Activated CD8-positive, alpha-beta memory T cell treated with anti-CD3 and anti-CD28 coated beads for 4 hours (primary cell): ENCODE results near the gene DBI.

Experiments
- DNase-seq, 2 donors: peaks; one replicate each; pipeline ENCODE4 v3.0.0-alpha.2; 2020; ENCODE audit warnings: low read depth in 2 of 2

DBI gene

DNA sequence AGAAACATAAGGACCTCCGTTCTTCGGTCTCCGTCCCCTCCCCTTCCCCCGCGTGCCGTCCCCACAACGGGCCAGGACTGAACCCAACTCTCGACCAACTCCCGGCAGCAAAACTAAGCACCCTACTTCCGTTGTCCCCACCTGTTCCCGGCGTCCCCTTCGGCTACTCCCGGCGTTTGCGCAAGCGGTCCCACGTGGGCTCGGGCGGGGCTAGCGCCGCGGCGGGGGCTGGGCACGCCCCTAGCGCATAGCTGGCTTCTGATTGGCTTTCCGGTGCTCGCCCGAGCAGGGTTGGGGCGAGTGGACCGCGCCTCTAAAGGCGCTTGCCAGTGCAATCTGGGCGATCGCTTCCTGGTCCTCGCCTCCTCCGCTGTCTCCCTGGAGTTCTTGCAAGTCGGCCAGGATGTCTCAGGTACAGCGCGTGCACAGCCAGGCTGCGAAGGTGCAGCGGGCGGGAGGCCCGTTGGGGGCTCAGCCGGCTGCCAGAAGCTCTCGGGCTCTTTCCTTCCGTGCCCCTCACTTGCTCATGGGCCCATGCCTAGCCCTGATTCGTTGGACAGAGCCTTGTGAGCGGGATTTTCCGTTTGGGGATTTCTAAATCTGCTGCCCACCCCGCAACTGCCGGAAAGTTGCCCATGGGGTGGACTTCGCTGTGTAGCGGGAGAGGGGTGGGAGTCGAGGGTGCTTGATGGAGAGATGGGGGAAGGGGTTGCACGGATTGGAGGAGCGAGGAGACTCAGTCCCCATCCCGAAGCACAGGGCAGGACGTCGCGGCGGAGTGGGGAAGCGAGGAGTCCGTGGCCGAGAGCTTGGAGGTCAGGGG lies at the start of gene DBI, which contains the start of gene C2orf76:
DBI (plus strand) TSS at position 329 of the 823 bp plus-strand sequence; CDS start at position 404, 75 bp downstream.
C2orf76 (minus strand) TSS at position 186 of the 823 bp plus-strand sequence. CDS start 26,875 bp downstream, outside the sequence.
- peak; percentile 82 to 83 for DNase-seq

DNA sequence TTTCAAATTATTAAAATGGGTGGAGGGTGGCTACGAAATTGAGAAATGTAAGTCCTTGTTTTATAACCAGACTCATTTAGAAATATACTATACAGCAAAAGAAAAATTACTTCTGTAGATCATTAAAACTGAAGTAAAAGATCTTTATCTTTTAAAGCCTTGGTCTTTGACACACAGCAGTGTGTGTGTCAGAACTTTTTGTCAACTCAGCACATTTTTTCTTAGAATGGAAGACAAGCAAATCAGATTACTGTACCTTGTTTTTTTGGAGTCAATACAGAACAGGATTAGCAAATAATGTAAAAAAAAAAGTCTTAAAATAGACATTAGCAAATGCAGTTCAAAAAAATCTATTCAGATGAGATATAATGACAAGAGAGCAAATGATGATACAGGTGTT lies 49.2 kb upstream of the DBI start:
- no peak for DNase-seq

DNA sequence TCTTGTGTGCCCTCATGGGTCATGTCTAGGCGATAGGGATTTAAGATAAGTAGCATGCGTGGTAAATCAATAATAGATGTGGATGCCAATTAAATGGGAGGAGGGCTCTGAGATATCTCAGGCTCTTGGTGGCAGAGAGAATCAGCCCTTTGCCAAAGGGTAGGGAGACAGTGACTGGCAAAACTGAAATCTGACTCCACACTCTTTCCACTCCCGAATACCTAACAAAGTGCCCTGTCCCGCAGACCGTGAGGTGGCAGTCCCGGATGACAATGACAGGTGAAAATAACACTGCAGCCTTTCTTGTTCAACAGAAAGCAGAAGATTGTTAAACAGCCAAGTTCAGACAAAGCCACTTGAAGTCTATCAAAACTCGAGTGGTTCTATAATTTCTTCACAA lies 47.2 kb upstream of the DBI start:
- DNase-seq, result no peak

DNA sequence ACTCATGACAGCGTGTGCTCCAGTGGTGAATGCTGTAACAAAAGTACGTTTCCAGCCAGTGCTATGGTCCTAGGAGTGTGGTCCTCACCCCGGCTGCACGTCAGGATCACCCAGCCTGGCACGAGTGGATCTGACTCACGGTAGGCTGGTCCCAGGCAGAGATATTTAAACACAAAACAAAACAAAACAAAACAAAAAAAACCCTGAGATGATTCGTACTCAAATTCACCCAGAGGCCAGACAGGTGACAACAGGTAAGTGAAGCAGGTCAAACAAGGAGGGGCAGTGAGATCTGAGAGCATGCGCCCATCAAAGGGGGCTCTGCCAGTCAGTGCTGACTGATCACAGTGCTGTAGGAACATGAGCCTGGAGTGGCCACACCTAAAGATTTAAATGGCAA lies 43.3 kb upstream of the DBI start:
- no peak for DNase-seq

DNA sequence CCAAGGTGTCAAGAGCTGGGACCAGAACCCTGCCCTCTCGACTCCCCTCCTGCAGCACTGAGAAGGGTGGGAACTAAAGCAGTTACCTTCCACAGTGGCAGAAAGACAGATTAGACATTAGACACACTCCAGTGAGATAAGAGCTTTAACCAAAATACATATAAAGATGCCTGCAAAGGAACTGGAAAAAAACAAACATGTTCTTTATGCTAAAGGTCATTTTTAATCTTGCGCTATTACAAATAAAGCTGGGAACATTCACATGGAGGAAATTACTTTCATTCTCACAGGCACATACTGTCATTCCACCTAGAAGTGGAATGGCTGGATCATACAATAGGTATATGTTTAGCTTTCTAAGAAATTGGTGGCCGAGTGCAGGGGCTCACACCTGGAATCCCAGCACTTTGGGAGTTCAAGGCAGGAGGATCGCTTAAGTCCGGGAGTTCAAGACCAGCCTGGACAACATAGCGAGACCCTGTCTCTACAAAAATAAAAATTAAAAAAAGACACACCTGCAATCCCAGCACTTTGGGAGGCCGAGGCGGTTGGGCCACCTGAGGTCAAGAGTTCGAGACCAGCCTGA lies 42.0 kb upstream of the DBI start:
- no peak for DNase-seq

DNA sequence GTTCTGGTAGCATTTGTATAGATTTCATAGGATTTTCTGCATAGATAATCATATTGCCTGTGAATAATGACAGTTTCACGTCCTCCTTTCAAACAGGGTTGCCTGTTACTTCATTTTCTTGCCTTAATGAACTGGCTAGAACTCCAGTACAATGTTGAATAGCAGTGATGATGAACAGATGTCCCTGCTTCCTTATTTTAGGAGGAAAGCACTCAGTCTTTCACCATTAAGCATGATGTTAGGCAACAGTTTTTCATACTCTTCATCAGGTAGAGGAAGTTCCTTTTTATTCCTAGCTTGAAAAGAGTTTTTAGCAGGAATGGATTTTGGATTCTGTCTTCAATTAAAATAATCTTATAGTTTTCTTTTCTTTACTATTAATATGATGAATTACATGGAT lies 39.8 kb upstream of the DBI start:
- no peak for DNase-seq

DNA sequence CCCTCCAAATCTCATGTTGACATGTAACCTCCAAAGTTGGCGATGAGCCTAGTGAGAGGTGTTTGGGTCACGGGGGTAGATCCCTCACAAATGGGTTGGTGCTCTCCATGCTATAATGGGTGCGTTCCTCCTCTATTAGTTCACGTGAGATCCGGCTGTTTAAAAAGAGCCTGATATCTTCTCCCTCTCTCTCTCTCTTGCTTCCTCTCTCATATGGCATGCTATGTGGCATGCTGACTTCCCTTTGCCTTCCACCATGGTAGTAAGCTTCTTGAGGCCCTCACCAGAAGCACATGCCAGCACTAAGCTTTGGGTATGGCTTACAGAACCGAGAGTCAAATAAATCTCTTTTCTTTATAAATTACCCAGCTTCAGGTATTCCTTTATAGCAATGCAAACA lies 39.3 kb upstream of the DBI start:
- no peak for DNase-seq

DNA sequence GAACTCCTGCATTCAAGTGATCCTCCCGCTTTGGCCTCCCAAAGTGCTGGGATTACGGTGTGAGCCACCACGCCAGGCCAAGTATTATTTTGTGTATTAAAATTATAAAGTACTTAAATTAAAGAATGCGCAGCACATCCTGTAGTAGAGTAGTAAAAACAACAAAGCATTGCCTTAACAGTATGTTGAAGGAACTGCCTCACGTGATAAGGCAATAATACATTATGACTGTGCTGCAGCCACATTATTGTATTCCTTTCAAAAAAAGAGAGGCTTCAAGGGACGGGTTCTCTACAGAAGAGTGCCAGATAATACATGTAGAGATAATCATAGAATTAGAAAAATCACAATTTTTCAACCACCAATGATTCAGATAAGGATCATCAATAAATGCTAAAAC lies 33.8 kb upstream of the DBI start:
- no peak for DNase-seq

DNA sequence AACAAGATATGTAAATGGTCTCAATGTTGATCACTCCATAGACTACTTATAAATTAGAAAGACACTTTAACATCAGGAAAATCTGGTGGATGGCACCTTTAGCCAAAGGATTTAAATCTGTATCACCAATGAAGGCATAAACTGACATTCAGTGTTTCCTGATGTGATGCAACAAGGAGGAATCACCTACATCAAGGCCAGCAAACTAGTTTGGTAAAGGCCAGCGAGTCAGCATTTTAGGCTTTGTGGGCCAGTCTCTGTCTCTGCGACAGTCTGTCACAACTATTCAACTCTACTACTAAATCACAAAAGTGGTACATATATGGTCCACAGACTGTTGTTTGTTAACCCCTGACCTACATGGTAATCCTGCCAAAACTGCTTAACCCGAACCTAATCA lies 33.4 kb upstream of the DBI start:
- no peak for DNase-seq

DNA sequence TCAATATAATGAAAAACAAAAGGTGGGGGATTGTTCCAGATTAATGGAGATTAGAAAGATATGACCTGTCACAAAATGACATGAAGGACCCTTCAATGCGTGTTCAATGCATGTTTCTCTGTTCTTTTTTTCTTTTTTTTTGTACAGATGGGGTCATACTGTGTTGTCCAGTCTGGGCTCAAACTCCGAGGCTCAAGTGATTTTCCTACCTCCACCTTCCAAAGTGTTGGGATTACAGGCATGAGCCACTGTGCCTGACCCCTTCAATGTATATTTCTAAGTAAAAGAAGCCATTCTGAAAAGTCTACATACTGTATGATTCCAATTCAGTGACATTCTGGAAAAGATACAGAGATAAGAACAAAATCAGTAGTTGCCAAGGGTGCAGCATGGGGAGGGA lies 32.9 kb upstream of the DBI start:
- DNase-seq, result no peak

DNA sequence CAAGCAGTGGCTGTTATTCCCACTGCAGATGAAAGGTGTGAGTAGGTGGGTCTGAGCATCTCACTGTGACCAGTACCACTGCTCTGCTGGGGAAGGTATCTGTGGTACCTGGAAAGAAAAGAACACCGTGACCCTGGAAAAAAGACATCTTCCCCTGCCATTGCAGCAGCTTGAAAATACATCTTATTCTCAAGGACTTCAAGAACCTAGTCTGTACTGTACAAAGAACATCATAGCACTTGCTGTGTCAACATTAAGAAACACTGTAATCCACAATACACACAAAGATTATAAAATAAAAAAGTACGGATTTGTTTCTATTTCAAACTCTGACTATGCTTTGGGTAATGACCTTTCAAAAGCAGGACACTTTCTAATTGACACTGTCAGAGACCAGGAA lies 29.0 kb upstream of the DBI start:
- no peak for DNase-seq

DNA sequence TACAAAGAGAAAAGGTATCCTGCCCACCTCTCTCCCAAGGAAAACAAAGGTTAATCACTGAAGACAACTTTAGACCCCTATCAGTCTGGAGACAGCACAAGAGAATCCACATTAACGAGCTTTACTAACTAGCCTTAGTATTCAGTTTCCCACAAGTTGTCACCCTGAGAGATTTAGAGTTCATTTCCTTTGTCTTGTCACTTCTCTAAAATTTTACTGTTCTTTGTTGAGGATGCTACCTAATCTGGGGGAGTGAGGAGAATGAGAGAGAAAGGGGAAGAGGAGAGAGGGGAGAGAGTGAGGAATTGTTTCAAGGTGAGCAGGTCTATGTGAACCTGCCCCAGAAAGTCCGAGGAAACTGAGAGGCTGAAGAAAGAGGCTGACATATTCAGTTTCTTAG lies 28.5 kb upstream of the DBI start:
- DNase-seq, result no peak

DNA sequence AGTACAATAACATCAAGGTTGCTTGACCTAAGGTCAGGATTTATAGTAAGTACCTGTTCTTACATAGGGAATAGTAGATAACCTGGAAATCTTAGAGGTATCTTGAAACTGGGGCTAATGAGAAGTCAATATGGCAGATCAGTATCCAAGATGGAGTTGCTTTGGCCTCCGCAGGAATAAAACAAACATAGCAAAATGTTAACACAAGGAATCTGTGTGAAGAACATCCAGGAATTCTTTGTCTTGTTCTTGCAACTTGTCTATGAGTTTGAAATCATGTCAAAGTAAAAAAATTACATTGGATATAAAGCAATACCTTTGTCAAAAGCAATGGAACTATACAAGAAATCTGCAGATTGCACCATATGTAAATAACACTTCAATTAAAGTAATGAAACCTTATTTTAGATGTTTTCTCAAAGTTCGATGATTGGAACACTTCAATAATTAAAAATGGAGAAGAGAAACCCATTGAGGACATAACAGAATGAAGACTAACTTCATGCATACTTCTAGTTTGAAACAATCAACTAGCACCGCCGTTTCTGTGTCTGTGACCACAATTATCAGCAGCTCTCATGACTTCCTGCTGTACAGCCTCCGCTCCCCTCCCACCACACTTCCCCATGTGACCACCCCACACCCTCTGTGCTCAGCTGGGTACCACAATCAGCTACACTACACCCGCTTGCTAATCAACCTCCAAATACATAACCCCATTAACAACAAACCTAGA lies 27.8 kb upstream of the DBI start:
- peak; percentile 7 to 27 for DNase-seq

DNA sequence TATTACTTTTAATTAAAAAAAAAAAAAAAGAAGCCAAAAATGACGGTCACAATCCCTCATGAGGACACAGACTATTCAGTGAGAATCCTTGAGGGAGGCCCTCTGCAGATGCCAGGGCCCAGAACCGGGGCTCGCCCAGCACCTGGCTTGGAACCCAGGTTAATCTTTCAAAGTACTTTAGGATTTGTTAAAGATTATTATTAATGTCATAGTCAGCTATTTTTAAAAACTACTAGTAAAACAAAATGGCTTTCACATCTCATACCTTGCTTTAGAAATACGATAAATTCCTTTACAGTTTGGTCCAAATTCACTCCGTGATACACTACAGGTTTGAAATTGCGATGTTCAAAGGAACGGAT lies 27.2 kb upstream of the DBI start:
- DNase-seq, result no peak

DNA sequence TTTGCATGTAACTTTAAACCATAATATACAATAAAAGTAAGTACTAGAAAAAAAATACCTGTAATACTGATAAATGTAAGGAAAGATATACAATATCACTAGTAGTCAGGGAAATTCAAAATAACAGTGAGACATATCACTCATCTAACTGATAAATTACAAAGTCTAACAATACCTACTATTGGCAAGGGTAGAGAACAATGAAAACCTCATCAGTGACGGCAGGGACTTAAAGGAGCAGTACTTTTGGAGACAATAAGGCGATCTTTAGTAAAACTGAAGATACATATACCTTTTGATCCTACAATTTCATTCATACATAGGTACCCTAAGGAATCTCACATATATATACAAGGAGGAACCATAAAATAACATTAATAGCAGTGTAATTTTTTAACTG lies 25.1 kb upstream of the DBI start:
- DNase-seq, result no peak

DNA sequence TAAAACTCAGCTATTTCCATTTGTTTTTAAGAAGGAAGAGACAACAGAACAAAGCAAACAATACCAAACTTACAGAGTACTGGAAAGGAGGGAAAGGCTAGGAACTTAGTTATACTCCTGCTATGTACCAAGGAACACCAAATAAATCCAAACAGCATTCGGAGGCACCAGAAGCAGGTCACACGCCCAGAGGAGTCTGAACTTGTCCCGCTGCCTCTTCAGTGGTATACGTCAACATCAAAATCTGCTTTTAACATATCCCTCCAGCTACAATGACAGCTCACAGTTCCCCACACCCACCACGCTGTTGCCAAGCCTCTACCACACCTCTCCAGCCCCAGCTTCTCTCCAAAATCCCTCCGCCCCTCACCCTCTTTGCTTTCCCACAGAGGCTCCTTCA lies 17.5 kb upstream of the DBI start:
- DNase-seq, result no peak

DNA sequence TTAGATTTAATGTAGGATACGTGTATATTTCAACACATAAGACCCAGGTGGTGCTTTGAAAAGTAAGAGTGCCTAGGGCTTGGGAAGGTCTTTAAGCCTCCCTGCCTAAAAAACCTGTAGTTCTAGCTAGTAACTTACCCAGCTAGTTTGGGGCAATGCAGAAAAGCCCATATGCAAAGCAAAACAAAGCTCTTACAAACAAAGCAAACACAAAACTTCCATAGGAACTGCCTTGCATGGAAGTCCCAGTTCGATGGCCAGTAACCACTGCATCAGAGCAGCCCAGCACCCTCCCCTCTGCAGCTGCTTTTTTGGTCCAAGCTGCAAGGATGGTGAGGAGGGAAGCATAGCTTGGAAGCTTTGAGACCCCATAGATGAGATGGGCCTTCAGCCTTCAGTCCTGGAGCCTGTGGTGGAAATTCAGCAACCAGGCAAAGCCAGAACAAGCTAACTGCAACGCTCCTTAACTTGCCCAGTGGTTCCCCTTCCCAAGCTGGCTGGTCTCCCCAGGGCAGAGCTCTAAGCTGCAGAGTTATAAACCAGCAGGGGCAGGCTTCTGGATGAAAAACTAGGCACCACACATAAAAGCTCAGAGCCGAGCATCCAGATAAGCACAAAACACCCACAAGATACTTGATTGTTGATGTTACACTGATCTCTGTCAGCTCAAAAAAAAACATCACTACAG lies 16.3 kb upstream of the DBI start:
- DNase-seq, result no peak

DNA sequence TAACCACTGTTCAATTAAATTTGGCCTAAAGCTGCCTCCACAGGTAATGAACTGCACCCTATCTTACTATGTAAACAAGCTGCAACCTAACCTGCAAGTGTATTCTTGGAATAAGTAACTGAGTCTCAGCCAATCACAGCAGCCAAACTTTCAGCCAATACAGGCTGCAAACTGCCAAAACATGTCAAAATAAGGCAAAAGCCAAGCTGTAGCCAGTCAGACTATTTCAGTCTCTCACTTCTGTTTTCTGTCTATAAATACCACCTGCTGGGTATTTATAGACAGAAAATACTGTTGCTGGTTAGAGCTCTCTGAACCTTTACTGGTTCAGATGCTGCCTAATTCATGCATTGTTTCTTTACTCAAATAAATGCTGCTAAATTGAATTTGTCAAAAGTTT lies 14.4 kb upstream of the DBI start:
- no peak for DNase-seq

DNA sequence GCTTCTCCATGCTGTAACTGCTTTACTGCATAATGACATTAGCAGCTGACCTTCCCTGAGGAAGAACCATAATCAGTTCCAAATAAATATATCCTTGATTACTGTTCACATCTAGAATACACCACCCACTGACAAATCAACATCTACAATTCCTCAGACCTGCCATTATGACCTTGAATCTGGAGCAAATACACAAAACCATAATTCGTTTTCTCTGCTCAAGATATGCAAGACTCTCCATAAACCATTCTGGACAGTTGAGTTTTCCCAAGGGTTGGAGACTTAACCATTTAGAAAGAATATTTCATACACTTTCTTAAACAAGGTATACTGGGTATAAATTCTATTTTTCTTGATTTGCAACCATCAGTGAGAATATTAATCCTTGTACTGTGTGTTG lies 11.9 kb upstream of the DBI start:
- no peak for DNase-seq

DNA sequence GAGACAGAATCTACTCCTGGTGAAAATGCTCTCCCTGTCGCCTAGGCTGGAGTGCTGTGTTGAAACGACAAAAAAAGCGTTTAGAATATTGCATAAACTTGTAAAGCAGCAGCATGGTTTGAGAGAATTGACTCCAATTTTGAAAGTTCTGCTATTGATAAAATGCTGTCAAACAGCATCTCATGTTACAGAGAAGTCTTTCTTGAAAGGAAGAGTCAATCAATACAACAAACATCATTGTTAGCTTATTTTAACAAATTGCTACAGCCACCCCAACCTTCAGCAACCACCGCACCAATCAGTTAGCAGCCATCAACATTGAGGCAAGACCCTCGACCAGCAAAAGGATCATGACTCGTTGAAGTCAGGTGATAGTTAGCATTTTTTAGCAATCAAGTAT lies 7.0 kb upstream of the DBI start:
- no peak for DNase-seq

DNA sequence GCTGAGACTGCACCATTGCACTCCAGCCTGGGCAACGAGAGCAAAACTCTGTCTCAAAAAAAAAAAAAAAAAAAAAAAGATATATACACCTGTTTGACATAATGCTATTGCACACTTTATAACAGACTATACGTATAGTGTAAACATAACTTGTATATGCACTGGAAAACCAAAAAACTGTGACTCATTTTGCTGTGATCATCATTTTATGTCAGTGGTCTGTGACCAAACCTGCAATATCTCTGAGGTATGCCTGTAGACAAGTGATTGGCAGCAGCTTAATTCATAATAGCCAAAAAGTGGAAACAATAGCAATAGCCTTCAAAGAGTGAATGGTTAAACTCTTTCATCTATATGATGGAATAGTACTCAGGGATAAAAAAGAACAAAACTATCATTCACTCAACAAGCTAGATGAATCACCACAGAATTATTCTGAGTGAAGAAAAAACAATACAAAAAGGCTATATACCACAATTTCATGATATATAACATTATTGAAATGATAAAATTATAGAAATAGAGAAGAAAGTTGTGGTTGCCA lies 6.3 kb upstream of the DBI start:
- DNase-seq, result no peak

DNA sequence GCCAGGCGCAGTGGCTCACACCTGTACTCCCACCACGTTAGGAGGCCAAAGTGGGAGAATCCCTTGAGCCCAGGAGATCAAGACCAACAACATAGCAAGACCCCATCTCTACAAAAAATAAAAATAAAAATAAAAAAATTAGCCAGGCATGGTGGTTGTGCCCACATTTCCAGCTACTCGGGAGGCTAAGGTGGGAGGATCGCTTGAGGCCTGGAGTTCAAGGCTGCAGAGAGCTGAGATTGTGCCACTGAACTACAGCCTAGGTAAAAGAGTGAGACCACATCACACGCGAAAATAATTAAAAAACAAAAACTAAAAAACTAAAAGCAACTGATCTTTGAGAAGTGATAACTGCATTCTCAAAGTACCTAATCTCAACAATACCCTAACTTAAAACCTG lies 2.0 kb upstream of the DBI start:
- no peak for DNase-seq
